Activated T-helper 17 cell treated with anti-CD3 and anti-CD28 coated beads, Interleukin-2, amount 50 U/mL, for 72 hours (primary cell): ENCODE data around the gene IRS4. TPM values are rescaled to one million over a fixed set of nuclear protein-coding genes. Genes with fewer than 3 reads are reported as not detected.

Source experiments
- ATAC-seq: fragments of 150-1000 bp; cut with Tn5 transposase; replicated peaks from 2 replicates; pipeline ENCODE4 v1.10.0; 2021; ENCODE audit warnings: mild to moderate bottlenecking, moderate library complexity
- H3K27ac Mint-ChIP-seq: one replicate; pipeline ENCODE4 v1.8.0; 2022; ENCODE audit warnings: mixed read lengths
- H3K27me3 Mint-ChIP-seq: one replicate; pipeline ENCODE4 v1.8.0; 2022; ENCODE audit warnings: mixed read lengths
- H3K36me3 Mint-ChIP-seq: one replicate; pipeline ENCODE4 v1.8.0; 2022; ENCODE audit warnings: low read depth, mild to moderate bottlenecking, mixed read lengths
- H3K4me1 Mint-ChIP-seq: one replicate; pipeline ENCODE4 v1.8.0; 2022; ENCODE audit warnings: mixed read lengths
- H3K4me3 Mint-ChIP-seq: one replicate; pipeline ENCODE4 v1.8.0; 2022; ENCODE audit warnings: mild to moderate bottlenecking, mixed read lengths
- H3K9me3 Mint-ChIP-seq: one replicate; pipeline ENCODE4 v1.8.0; 2022; ENCODE audit warnings: mixed read lengths
- total RNA-seq, 2 donors: library from RNA; stranded (reverse); gene quantifications; one replicate each; pipeline ENCODE4 v1.2.3, GENCODE V29; 2022

The IRS4 gene
- not detected for total RNA-seq

- ATAC-seq: no peak
- Mint-ChIP-seq H3K9me3 (no peaks in the 10 kb centered on the region), H3K27ac (no peak within 1 kb of the TSS), H3K4me1 (no peaks in the 10 kb centered on the region), H3K4me3 (no peak within 1 kb of the TSS), H3K36me3 (no peaks in the 10 kb centered on the region), H3K27me3 (peaks cover 8% of the 10 kb centered on the region)
Measured at GRCh38 chrX:108736509-108737479, at the start of gene IRS4. Gene IRS4, minus strand, starts transcription at chrX:108736563.

GRCh38 chrX:108772549-108772948, 36.2 kb upstream of the IRS4 start:
- Mint-ChIP-seq H3K36me3 (no peaks in the 10 kb centered on the region), H3K4me1 (no peaks in the 10 kb centered on the region), H3K27ac (no peak overlapping the region), H3K27me3 (no peaks in the 10 kb centered on the region), H3K9me3 (no peaks in the 10 kb centered on the region), H3K4me3 (no peak overlapping the region)
- ATAC-seq: peak; percentile 61

- Mint-ChIP-seq H3K27me3 (no peaks in the 10 kb centered on the region), H3K9me3 (no peaks in the 10 kb centered on the region), H3K27ac (no peak overlapping the region), H3K4me3 (no peak overlapping the region), H3K36me3 (no peaks in the 10 kb centered on the region), H3K4me1 (no peaks in the 10 kb centered on the region)
- no peak for ATAC-seq
Measured at GRCh38 chrX:108763559-108763958, 27.2 kb upstream of the IRS4 start.

GRCh38 chrX:108740299-108740774, 4.0 kb upstream of the IRS4 start:
- Mint-ChIP-seq H3K36me3 (no peaks in the 10 kb centered on the region), H3K27ac (no peak overlapping the region), H3K27me3 (peaks cover 4% of the 10 kb centered on the region), H3K4me1 (no peaks in the 10 kb centered on the region), H3K4me3 (no peak overlapping the region), H3K9me3 (no peaks in the 10 kb centered on the region)
- ATAC-seq: no peak

- H3K27ac Mint-ChIP-seq: no peak overlapping the region
- ATAC-seq: no peak
- H3K27me3 Mint-ChIP-seq: peaks cover 8% of the 10 kb centered on the region
- no peaks in the 10 kb centered on the region for H3K4me1 Mint-ChIP-seq
- H3K9me3 Mint-ChIP-seq: no peaks in the 10 kb centered on the region
- H3K36me3 Mint-ChIP-seq: no peaks in the 10 kb centered on the region
- H3K4me3 Mint-ChIP-seq: no peak overlapping the region
Measured at GRCh38 chrX:108737754-108738153, 1.4 kb upstream of the IRS4 start.

GRCh38 chrX:108735679-108736508, 469 bp downstream of the IRS4 start:
- Mint-ChIP-seq H3K27me3 (peaks cover 8% of the 10 kb centered on the region), H3K36me3 (no peaks in the 10 kb centered on the region)
- ATAC-seq: no peak

GRCh38 chrX:108735091-108735678, 1.2 kb downstream of the IRS4 start:
- no peaks in the 10 kb centered on the region for H3K4me1 Mint-ChIP-seq
- ATAC-seq: no peak
- H3K36me3 Mint-ChIP-seq: no peaks in the 10 kb centered on the region
- no peak overlapping the region for H3K4me3 Mint-ChIP-seq
- H3K27me3 Mint-ChIP-seq: peaks cover 11% of the 10 kb centered on the region
- no peak overlapping the region for H3K27ac Mint-ChIP-seq
- no peaks in the 10 kb centered on the region for H3K9me3 Mint-ChIP-seq

More at GRCh38 chrX:108735679-108736508, 469 bp downstream of the IRS4 start:
- Mint-ChIP-seq H3K4me3 (no peak overlapping the region), H3K4me1 (no peaks in the 10 kb centered on the region), H3K27ac (no peak overlapping the region), H3K9me3 (no peaks in the 10 kb centered on the region)

- Mint-ChIP-seq H3K4me3 (no peak overlapping the region), H3K36me3 (no peaks in the 10 kb centered on the region), H3K27ac (no peak overlapping the region), H3K27me3 (peaks cover 11% of the 10 kb centered on the region), H3K4me1 (no peaks in the 10 kb centered on the region), H3K9me3 (no peaks in the 10 kb centered on the region)
- ATAC-seq: no peak
Measured at GRCh38 chrX:108734426-108734825, 1.9 kb downstream of the IRS4 start.

GRCh38 chrX:108732630-108733321, 3.6 kb downstream of the IRS4 start:
- Mint-ChIP-seq H3K27me3 (peaks cover 9% of the 10 kb centered on the region), H3K4me3 (no peak overlapping the region)

GRCh38 chrX:108731153-108731552, 5.2 kb downstream of the IRS4 start:
- no peak overlapping the region for H3K4me3 Mint-ChIP-seq
- ATAC-seq: no peak
- no peaks in the 10 kb centered on the region for H3K36me3 Mint-ChIP-seq
- no peaks in the 10 kb centered on the region for H3K9me3 Mint-ChIP-seq
- peaks cover 7% of the 10 kb centered on the region for H3K27me3 Mint-ChIP-seq
- H3K27ac Mint-ChIP-seq: no peak overlapping the region
- H3K4me1 Mint-ChIP-seq: no peaks in the 10 kb centered on the region

More at GRCh38 chrX:108732630-108733321, 3.6 kb downstream of the IRS4 start:
- Mint-ChIP-seq H3K36me3 (no peaks in the 10 kb centered on the region), H3K4me1 (no peaks in the 10 kb centered on the region), H3K9me3 (no peaks in the 10 kb centered on the region), H3K27ac (no peak overlapping the region)
- no peak for ATAC-seq

- no peak overlapping the region for H3K4me3 Mint-ChIP-seq
- H3K4me1 Mint-ChIP-seq: no peaks in the 10 kb centered on the region
- H3K27ac Mint-ChIP-seq: no peak overlapping the region
- no peak for ATAC-seq
- H3K9me3 Mint-ChIP-seq: no peaks in the 10 kb centered on the region
- H3K27me3 Mint-ChIP-seq: peaks cover 4% of the 10 kb centered on the region
- H3K36me3 Mint-ChIP-seq: no peaks in the 10 kb centered on the region
Measured at GRCh38 chrX:108726748-108727147, 9.6 kb downstream of the IRS4 start.

GRCh38 chrX:108722561-108722960, 13.8 kb downstream of the IRS4 start:
- H3K4me3 Mint-ChIP-seq: no peak overlapping the region
- ATAC-seq: no peak
- H3K36me3 Mint-ChIP-seq: no peaks in the 10 kb centered on the region
- no peaks in the 10 kb centered on the region for H3K4me1 Mint-ChIP-seq
- no peak overlapping the region for H3K27ac Mint-ChIP-seq
- H3K9me3 Mint-ChIP-seq: no peaks in the 10 kb centered on the region
- no peaks in the 10 kb centered on the region for H3K27me3 Mint-ChIP-seq

GRCh38 chrX:108712886-108713285, 23.5 kb downstream of the IRS4 start:
- Mint-ChIP-seq H3K4me3 (no peak overlapping the region), H3K27me3 (no peaks in the 10 kb centered on the region), H3K36me3 (no peaks in the 10 kb centered on the region), H3K9me3 (no peaks in the 10 kb centered on the region), H3K27ac (no peak overlapping the region), H3K4me1 (no peaks in the 10 kb centered on the region)
- ATAC-seq: no peak

GRCh38 chrX:108704839-108705238, 31.5 kb downstream of the IRS4 start:
- no peaks in the 10 kb centered on the region for H3K36me3 Mint-ChIP-seq
- no peaks in the 10 kb centered on the region for H3K27me3 Mint-ChIP-seq
- no peak overlapping the region for H3K4me3 Mint-ChIP-seq
- no peaks in the 10 kb centered on the region for H3K9me3 Mint-ChIP-seq
- no peak for ATAC-seq
- H3K27ac Mint-ChIP-seq: no peak overlapping the region
- H3K4me1 Mint-ChIP-seq: no peaks in the 10 kb centered on the region
